HG02981 (cell line): Measurements from ENCODE around the gene PEX10.

Experiments used
- ATAC-seq: cut with Tn5 transposase; IDR thresholded peaks from one replicate; pipeline ENCODE4 v1.9.1; 2021; ENCODE audit warnings: mild to moderate bottlenecking, moderate library complexity; ENCODE audit not compliant: unreplicated experiment

PEX10 gene

GRCh38 chr1:2405588-2406295 lies 6.6 kb downstream of the PEX10 start:
- no peak for ATAC-seq

GRCh38 chr1:2404890-2405511 lies 7.4 kb downstream of the PEX10 start:
- ATAC-seq: no peak

GRCh38 chr1:2404142-2404889 lies 8.0 kb downstream of the PEX10 start:
- ATAC-seq: no peak

GRCh38 chr1:2403273-2403672 lies 9.1 kb downstream of the PEX10 start:
- no peak for ATAC-seq

GRCh38 chr1:2402420-2402819 lies 9.9 kb downstream of the PEX10 start:
- ATAC-seq: no peak

- ATAC-seq: no peak
Measured at GRCh38 chr1:2400950-2401649, 11.3 kb downstream of the PEX10 start.

GRCh38 chr1:2400576-2400909 lies 11.8 kb downstream of the PEX10 start:
- no peak for ATAC-seq

- no peak for ATAC-seq
Measured at GRCh38 chr1:2399890-2400575, 12.3 kb downstream of the PEX10 start.

- no peak for ATAC-seq
Measured at GRCh38 chr1:2398871-2399270, 13.5 kb downstream of the PEX10 start.

GRCh38 chr1:2397007-2397679 lies 15.2 kb downstream of the PEX10 start:
- ATAC-seq: no peak

- ATAC-seq: no peak
Measured at GRCh38 chr1:2396476-2396875, 15.9 kb downstream of the PEX10 start.

- no peak for ATAC-seq
Measured at GRCh38 chr1:2396059-2396458, 16.3 kb downstream of the PEX10 start.

GRCh38 chr1:2395245-2395644 lies 17.1 kb downstream of the PEX10 start:
- no peak for ATAC-seq

- ATAC-seq: no peak
Measured at GRCh38 chr1:2394761-2395160, 17.6 kb downstream of the PEX10 start.

- no peak for ATAC-seq
Measured at GRCh38 chr1:2394220-2394619, 18.1 kb downstream of the PEX10 start.

GRCh38 chr1:2393471-2393877 lies 18.9 kb downstream of the PEX10 start:
- ATAC-seq: no peak

- ATAC-seq: no peak
Measured at GRCh38 chr1:2392686-2393085, 19.7 kb downstream of the PEX10 start.

GRCh38 chr1:2391931-2392509 lies 20.3 kb downstream of the PEX10 start:
- peak; percentile 10 for ATAC-seq

GRCh38 chr1:2391041-2391930 lies 21.1 kb downstream of the PEX10 start, which contains the start of the genes MORN1 and RER1:
MORN1 (minus strand) TSS chr1:2391554; CDS start chr1:2391533, 21 bp downstream.
RER1 (plus strand) TSS chr1:2391841; CDS start chr1:2395791, 3,950 bp downstream.
- peak; percentile 86 for ATAC-seq
